OCI-LY3 (cell line): ENCODE data around the gene TSPAN16.
A peak's percentile ranks its signal among the peaks of the same experiment; 100 is the strongest.
"Not testable (repeated sequence)": the region's sequence is repeated elsewhere in the genome, so short reads cannot be mapped to it uniquely, and the experiment has no call there.

Experiments used
- H2AFZ ChIP-seq: fragments of 200-600, 300-600 bp; shearing (Covaris generic); 2 replicates; pipeline ENCODE4 v1.6.0; 2014; ENCODE audit warnings: antibody characterized with exemption, low read depth, low read length
- H3K27ac ChIP-seq: fragments of 200-600, 300-600 bp; sonication (generic); 2 replicates; pipeline ENCODE4 v1.5.1; 2014; ENCODE audit warnings: mild to moderate bottlenecking, low read length, moderate library complexity, mixed read lengths
- H3K27me3 ChIP-seq: fragments of 200-600, 300-600 bp; sonication (generic); 2 replicates; pipeline ENCODE4 v1.6.1; 2014; ENCODE audit warnings: low read depth, low read length, mixed read lengths
- H3K36me3 ChIP-seq: fragments of 200-600, 300-600 bp; sonication (generic); replicated peaks from 2 replicates; pipeline ENCODE3; 2014; ENCODE audit warnings: low read depth, low read length, mixed read lengths
- H3K4me1 ChIP-seq: fragments of 300-600, 200-600 bp; sonication (generic); 2 replicates; pipeline ENCODE4 v1.6.1; 2014; ENCODE audit warnings: low read length, mixed read lengths
- H3K4me2 ChIP-seq: fragments of 200-600, 300-600 bp; sonication (generic); 2 replicates; pipeline ENCODE4 v1.6.1; 2014; ENCODE audit warnings: low read length, mixed read lengths
- H3K4me3 ChIP-seq: fragments of 300-600, 200-600 bp; sonication (generic); 2 replicates; pipeline ENCODE4 v1.5.1; 2014; ENCODE audit warnings: antibody characterized with exemption, mild to moderate bottlenecking, low read length, moderate library complexity
- H3K79me2 ChIP-seq: fragments of 300-600, 200-600 bp; shearing (Covaris generic); 2 replicates; pipeline ENCODE4 v1.6.1; 2014; ENCODE audit warnings: mild to moderate bottlenecking, low read length, mixed read lengths
- H3K9ac ChIP-seq: fragments of 300-600, 200-600 bp; shearing (Covaris generic); 2 replicates; pipeline ENCODE4 v1.6.0; 2014; ENCODE audit warnings: mild to moderate bottlenecking, low read length, moderate library complexity
- H3K9me3 ChIP-seq: fragments of 200-600, 300-600 bp; shearing (Covaris generic); 2 replicates; pipeline ENCODE4 v1.6.1; 2014; ENCODE audit warnings: low read length, mixed read lengths; ENCODE audit not compliant: insufficient read depth
- H4K20me1 ChIP-seq: fragments of 200-600, 300-600 bp; sonication (generic); 2 replicates; pipeline ENCODE4 v1.6.1; 2016; ENCODE audit warnings: low read length, mixed read lengths; ENCODE audit not compliant: insufficient read depth
- CTCF ChIP-seq: fragments of 200-600, 300-600 bp; sonication (generic); IDR thresholded peaks from 2 replicates; pipeline ENCODE4 v1.5.1; 2014; ENCODE audit warnings: antibody characterized with exemption, low read length, low read depth
- EZH2phosphoT487 ChIP-seq: fragments of 200-600 bp; shearing (Covaris generic); IDR thresholded peaks from 2 replicates; pipeline ENCODE4 v1.6.1; 2018; ENCODE audit warnings: antibody characterized with exemption, mixed run types, low read depth

TSPAN16 gene

GRCh38 chr19:11346104-11346940 is 50.4 kb downstream of the TSPAN16 start, which contains the start of the genes CCDC159 and TMEM205:
TSS of gene CCDC159 (plus strand) at chr19:11346519. CDS start at chr19:11346607, 88 bp downstream.
TSS of gene TMEM205 (minus strand) at chr19:11346268. CDS start at chr19:11345619, 649 bp downstream.
- peak within 1 kb of the TSS; percentile 93 for H3K9ac ChIP-seq
- no peaks in the 10 kb centered on the region for H3K27me3 ChIP-seq
- peaks cover 5% of the 10 kb centered on the region for H3K36me3 ChIP-seq
- peak within 1 kb of the TSS; percentile 95 for H3K4me2 ChIP-seq
- peak within 1 kb of the TSS; percentile 45 for H3K27ac ChIP-seq
- peak within 1 kb of the TSS; percentile 91 for H2AFZ ChIP-seq
- peaks cover 9% of the 10 kb centered on the region for H3K4me1 ChIP-seq
- peak within 1 kb of the TSS; percentile 90 for H3K4me3 ChIP-seq
- no peaks in the 10 kb centered on the region for H4K20me1 ChIP-seq
- TF ChIP-seq CTCF: peak; percentile 33
- TF ChIP-seq EZH2phosphoT487: no peak
- H3K79me2 ChIP-seq: peaks cover 11% of the 10 kb centered on the region
- 0 out of 2 replicates have a peak, but pooled peaks cover 3% of the 10 kb centered on the region for H3K9me3 ChIP-seq

- no peak overlapping the region for H2AFZ ChIP-seq
- no peak overlapping the region for H3K9ac ChIP-seq
- no peak overlapping the region for H3K4me2 ChIP-seq
- TF ChIP-seq EZH2phosphoT487 (no peak), CTCF (no peak)
- H3K79me2 ChIP-seq: peaks cover 11% of the 10 kb centered on the region
- peaks cover 9% of the 10 kb centered on the region for H3K4me1 ChIP-seq
- H3K36me3 ChIP-seq: no peaks in the 10 kb centered on the region
- H3K27me3 ChIP-seq: no peaks in the 10 kb centered on the region
- no peak overlapping the region for H3K4me3 ChIP-seq
- H4K20me1 ChIP-seq: no peaks in the 10 kb centered on the region
- 0 out of 2 replicates have a peak, but pooled peaks cover 3% of the 10 kb centered on the region for H3K9me3 ChIP-seq
- H3K27ac ChIP-seq: no peak overlapping the region
Observed at GRCh38 chr19:11347546-11348039, 51.6 kb downstream of the TSPAN16 start.

GRCh38 chr19:11349171-11349570 is 53.2 kb downstream of the TSPAN16 start:
- no peaks in the 10 kb centered on the region for H4K20me1 ChIP-seq
- no peak for TF ChIP-seq CTCF
- TF ChIP-seq EZH2phosphoT487: no peak
- no peaks in the 10 kb centered on the region for H3K27me3 ChIP-seq
- no peak overlapping the region for H3K4me3 ChIP-seq
- no peak overlapping the region for H3K4me2 ChIP-seq
- H3K4me1 ChIP-seq: peaks cover 9% of the 10 kb centered on the region
- no peak overlapping the region for H2AFZ ChIP-seq
- H3K9ac ChIP-seq: no peak overlapping the region
- peaks cover 11% of the 10 kb centered on the region for H3K79me2 ChIP-seq
- H3K36me3 ChIP-seq: no peaks in the 10 kb centered on the region
- H3K27ac ChIP-seq: no peak overlapping the region
- 0 out of 2 replicates have a peak, but pooled peaks cover 3% of the 10 kb centered on the region for H3K9me3 ChIP-seq

- not testable (repeated sequence) for H2AFZ ChIP-seq, H3K4me3 ChIP-seq, H3K36me3 ChIP-seq, H3K79me2 ChIP-seq, H3K27me3 ChIP-seq, H3K9ac ChIP-seq, H4K20me1 ChIP-seq, H3K9me3 ChIP-seq, H3K4me1 ChIP-seq, H3K4me2 ChIP-seq, H3K27ac ChIP-seq
Observed at GRCh38 chr19:11354102-11354501, 58.1 kb downstream of the TSPAN16 start.
